Measurements from ENCODE around the gene CAPN14. TPM values are rescaled to one million over a fixed set of nuclear protein-coding genes. Genes with fewer than 3 reads are reported as not detected.

Gene CAPN14
- total and polyA plus RNA-seq, 3 donors from 2014 or later: 0.36 to 1.1 (median 0.47) TPM

- no peak overlapping the region for H3K4me3 ChIP-seq
- DNase-seq: no peak
- 65 to 72% methylated on average over 6 of the region's 6 CpGs for WGBS, 2 donors
- H3K9me3 ChIP-seq: no peaks in the 10 kb centered on the region
- intact Hi-C loops (cut with DNase I; ENCODE audit: low total_unique reads): no loop called here
- no peaks in the 10 kb centered on the region for H3K36me3 ChIP-seq (ENCODE audit: low read depth, missing control alignments)
- no peak for TF ChIP-seq POLR2A (IDR thresholded peaks at IDR 0.05)
- H3K27me3 ChIP-seq: no peaks in the 10 kb centered on the region
- H3K4me1 ChIP-seq: no peaks in the 10 kb centered on the region
- no peak overlapping the region for H3K27ac ChIP-seq
These were observed 54.2 kb downstream of the CAPN14 start for GRCh38 chr2:31163011-31163539.

GRCh38 chr2:31161637-31162036 is 55.7 kb downstream of the CAPN14 start:
- TF ChIP-seq POLR2A (IDR thresholded peaks at IDR 0.05): no peak
- Histone ChIP-seq H3K9me3 (no peaks in the 10 kb centered on the region), H3K36me3 (ENCODE audit: low read depth, missing control alignments) (no peaks in the 10 kb centered on the region), H3K4me3 (no peak overlapping the region), H3K4me1 (no peaks in the 10 kb centered on the region), H3K27ac (no peak overlapping the region), H3K27me3 (no peaks in the 10 kb centered on the region)
- intact Hi-C loops (cut with DNase I; ENCODE audit: low total_unique reads): no loop called here
- 90 to 93% methylated on average over 6 of the region's 6 CpGs for WGBS, 2 donors
- DNase-seq: no peak

DNA sequence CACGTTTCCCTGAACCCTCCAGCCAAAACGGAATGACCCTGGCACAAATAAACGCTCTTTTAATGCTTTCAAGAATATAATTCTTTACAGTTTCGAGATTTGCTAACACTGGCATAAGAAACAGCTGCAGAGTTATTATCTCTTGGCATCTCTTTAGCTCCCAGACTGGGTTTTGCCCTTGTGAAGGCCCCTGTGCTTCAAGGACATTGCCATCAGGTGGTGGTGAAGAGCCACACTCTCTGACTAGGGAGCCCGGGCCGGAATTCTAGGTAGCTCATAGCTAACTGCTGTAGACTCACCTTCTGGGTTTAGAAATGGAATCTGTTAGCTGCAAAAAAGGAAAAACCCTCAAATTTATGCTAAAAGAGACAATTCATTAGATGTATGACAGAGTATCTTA is 65.8 kb downstream of the CAPN14 start:
- TF ChIP-seq CTCF (IDR thresholded peaks at IDR 0.05) (no peak), POLR2A (IDR thresholded peaks at IDR 0.05) (no peak)
- Histone ChIP-seq H3K4me3 (no peak overlapping the region), H3K4me1 (no peaks in the 10 kb centered on the region), H3K27ac (no peak overlapping the region), H3K27me3 (no peaks in the 10 kb centered on the region), H3K36me3 (ENCODE audit: low read depth, missing control alignments) (no peaks in the 10 kb centered on the region), H3K9me3 (no peaks in the 10 kb centered on the region)
- DNase-seq: no peak
- intact Hi-C loops (cut with DNase I; ENCODE audit: low total_unique reads): no loop called here
- 64 to 74% methylated on average over 6 of the region's 6 CpGs for WGBS, 2 donors

DNA sequence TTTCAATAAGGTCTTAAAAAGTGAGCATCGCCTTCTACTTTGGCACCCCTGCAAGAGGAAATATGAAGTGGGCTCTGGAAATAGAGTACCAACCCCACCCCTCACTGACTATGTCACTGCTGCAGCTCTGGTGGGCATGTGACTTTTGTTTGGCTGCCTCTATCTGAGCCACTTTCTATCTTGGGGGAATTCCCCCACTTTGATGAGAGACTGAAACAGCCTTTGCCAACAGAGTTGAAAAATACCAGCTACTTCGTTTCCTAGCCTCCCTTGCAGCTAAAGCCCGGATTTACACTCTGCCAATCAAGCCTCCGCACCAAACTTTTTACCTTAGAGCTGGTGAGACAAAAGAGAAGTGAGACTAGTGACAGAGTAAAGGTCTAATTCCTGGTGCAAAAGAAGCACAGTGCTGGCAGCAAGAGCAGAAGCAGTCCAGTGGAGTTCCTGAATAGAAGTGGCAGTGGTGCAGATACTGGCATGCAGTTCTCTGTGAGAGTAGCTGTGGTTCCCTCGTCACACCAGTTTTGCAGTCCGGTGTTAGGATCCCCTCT is 67.1 kb downstream of the CAPN14 start:
- DNase-seq: no peak
- no peaks in the 10 kb centered on the region for H3K4me1 ChIP-seq
- WGBS, 2 donors: 91 to 96% methylated on average over 6 of the region's 6 CpGs
- H3K27ac ChIP-seq: no peak overlapping the region
- H3K27me3 ChIP-seq: no peaks in the 10 kb centered on the region
- no peaks in the 10 kb centered on the region for H3K9me3 ChIP-seq
- TF ChIP-seq POLR2A (IDR thresholded peaks at IDR 0.05): no peak
- no peak for TF ChIP-seq CTCF (IDR thresholded peaks at IDR 0.05)
- H3K36me3 ChIP-seq (ENCODE audit: low read depth, missing control alignments): no peaks in the 10 kb centered on the region
- intact Hi-C loops (cut with DNase I; ENCODE audit: low total_unique reads): no loop called here
- H3K4me3 ChIP-seq: no peak overlapping the region

DNA sequence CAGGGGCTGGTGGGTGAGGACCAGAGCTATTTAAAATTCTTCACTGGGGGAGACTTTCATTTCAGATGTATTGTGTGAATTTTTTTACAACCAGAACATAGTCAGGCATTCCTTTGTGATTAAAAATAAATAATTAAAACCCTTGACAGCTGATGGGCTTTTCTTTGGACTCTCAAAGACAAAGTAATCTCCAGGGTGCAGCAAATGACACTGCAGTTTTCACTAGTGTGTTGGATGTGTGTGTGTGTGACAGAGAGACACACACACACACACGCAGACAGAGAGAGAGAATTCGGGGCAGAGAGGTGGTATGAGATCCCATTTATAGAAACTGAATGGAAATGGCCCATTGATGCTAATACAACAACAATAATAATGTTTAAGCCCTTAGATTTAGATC is 68.8 kb downstream of the CAPN14 start:
- Histone ChIP-seq H3K27me3 (no peaks in the 10 kb centered on the region), H3K36me3 (ENCODE audit: low read depth, missing control alignments) (no peaks in the 10 kb centered on the region), H3K27ac (no peak overlapping the region), H3K4me1 (no peaks in the 10 kb centered on the region), H3K4me3 (no peak overlapping the region), H3K9me3 (no peaks in the 10 kb centered on the region)
- TF ChIP-seq CTCF (IDR thresholded peaks at IDR 0.05) (no peak), POLR2A (IDR thresholded peaks at IDR 0.05) (no peak)
- DNase-seq: no peak
- intact Hi-C loops (cut with DNase I; ENCODE audit: low total_unique reads): no loop called here
- WGBS, 2 donors: 88 to 90% methylated on average over 2 of the region's 2 CpGs

GRCh38 chr2:31147645-31148044 is 69.7 kb downstream of the CAPN14 start:
- TF ChIP-seq CTCF (IDR thresholded peaks at IDR 0.05): no peak
- no peak for TF ChIP-seq POLR2A (IDR thresholded peaks at IDR 0.05)
- WGBS, 2 donors: 87 to 88% methylated on average over 5 of the region's 5 CpGs
- H3K4me3 ChIP-seq: no peak overlapping the region
- H3K27ac ChIP-seq: no peak overlapping the region
- H3K27me3 ChIP-seq: no peaks in the 10 kb centered on the region
- H3K4me1 ChIP-seq: no peaks in the 10 kb centered on the region
- no peak for DNase-seq
- no peaks in the 10 kb centered on the region for H3K9me3 ChIP-seq
- intact Hi-C loops (cut with DNase I; ENCODE audit: low total_unique reads): no loop called here
- H3K36me3 ChIP-seq (ENCODE audit: low read depth, missing control alignments): no peaks in the 10 kb centered on the region

All from testis (tissue), 3 donors.